Adrenal gland (tissue), 5 donors: ENCODE measurements around the gene CFAP45.

Experiments
- POLR2A ChIP-seq, 2 donors: fragments of 450-650 bp; IDR thresholded peaks; one replicate each; pipeline ENCODE4 v1.6.1; 2017; ENCODE audit warnings: antibody characterized with exemption in 2 of 2, mild to moderate bottlenecking in 2 of 2, moderate library complexity in 1 of 2
- TF ChIP-seq, protein P1 (sequence below), 6 experiments: fragments of 450-650 bp in 4 of 6; fragments of 200-600 bp in 2 of 6; sonication (generic) in 1 of 6; IDR thresholded peaks; 1 replicate in 5 of 6; 2 replicates in 1 of 6; pipeline versions ENCODE4 v1.5.1 to v1.8.0; 2016 to 2021; ENCODE audit warnings: antibody characterized with exemption in 6 of 6, mild to moderate bottlenecking in 2 of 6, moderate library complexity in 1 of 6
- donor health status: DM: no; HTN: no; CAD: no.

DNA sequence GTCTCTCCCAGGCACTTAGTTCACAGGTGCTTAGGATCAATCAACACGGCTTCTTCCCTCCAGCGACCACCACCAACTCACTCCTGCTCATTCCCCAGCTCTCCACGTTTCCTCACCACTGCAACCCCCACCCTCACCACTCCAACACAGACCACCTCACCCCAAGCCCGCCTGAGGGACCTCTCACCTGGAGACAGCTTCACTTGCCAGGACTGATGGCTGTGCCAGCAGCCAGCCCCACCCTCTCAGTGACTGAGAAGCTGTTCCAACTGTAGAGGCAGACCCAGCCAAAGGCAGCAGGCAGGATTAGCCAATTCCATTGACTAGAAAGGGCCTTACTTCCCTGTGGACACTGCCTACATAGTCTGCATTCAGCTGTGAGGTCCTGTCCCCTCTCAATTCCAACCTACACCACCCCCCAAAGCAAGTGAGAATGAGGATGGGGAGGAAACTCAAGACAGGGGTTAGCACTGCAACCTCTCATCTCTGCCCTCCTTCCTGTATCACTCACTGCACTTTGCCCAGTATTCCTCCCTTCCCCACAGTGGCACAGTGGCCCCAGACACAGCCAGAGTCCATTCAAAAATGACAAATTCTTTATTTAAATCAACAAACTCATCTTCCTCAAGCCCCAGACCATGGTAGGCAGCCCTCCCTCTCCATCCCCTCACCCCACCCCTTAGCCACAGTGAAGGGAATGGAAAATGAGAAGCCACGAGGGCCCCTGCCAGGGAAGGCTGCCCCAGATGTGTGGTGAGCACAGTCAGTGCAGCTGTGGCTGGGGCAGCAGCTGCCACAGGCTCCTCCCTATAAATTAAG lies 17.8 kb upstream of the CFAP45 start:
- no peak for TF ChIP-seq POLR2A (IDR thresholded peaks at IDR 0.05)
- TF ChIP-seq, protein P1, sequence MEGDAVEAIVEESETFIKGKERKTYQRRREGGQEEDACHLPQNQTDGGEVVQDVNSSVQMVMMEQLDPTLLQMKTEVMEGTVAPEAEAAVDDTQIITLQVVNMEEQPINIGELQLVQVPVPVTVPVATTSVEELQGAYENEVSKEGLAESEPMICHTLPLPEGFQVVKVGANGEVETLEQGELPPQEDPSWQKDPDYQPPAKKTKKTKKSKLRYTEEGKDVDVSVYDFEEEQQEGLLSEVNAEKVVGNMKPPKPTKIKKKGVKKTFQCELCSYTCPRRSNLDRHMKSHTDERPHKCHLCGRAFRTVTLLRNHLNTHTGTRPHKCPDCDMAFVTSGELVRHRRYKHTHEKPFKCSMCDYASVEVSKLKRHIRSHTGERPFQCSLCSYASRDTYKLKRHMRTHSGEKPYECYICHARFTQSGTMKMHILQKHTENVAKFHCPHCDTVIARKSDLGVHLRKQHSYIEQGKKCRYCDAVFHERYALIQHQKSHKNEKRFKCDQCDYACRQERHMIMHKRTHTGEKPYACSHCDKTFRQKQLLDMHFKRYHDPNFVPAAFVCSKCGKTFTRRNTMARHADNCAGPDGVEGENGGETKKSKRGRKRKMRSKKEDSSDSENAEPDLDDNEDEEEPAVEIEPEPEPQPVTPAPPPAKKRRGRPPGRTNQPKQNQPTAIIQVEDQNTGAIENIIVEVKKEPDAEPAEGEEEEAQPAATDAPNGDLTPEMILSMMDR (IDR thresholded peaks at IDR 0.05) = no peak
